ENCODE results near the gene IFIT3. TPM values are rescaled to one million over a fixed set of nuclear protein-coding genes. Genes with fewer than 3 reads are reported as not detected.
A peak's percentile ranks its signal among the peaks of the same experiment; 100 is the strongest.

The IFIT3 gene
- total and polyA plus RNA-seq, 10 donors: 7.7 to 44.5 (median 24.6) TPM

- H3K4me3 ChIP-seq: no peak overlapping the region
- no peaks in the 10 kb centered on the region for H3K9me3 ChIP-seq
- H3K27me3 ChIP-seq (replicated peaks in 1 of 7): no peaks in the 10 kb centered on the region
- H3K36me3 ChIP-seq: peaks cover 0 to 56% (median 23%) of the 10 kb centered on the region in 6 donors
- intact Hi-C loops (cut with DNase I; ENCODE audit: low total_unique reads): no loop called here
- no peak for DNase-seq
- 86 to 96% (median 90%) methylated on average over 3 of the region's 3 CpGs for WGBS, 5 donors
- no peak overlapping the region for H3K27ac ChIP-seq
- peaks cover 3 to 25% (median 15%) of the 10 kb centered on the region in 6 donors for H3K4me1 ChIP-seq
- TF ChIP-seq POLR2A (IDR thresholded peaks at IDR 0.05): no peak
- TF ChIP-seq, protein P1, sequence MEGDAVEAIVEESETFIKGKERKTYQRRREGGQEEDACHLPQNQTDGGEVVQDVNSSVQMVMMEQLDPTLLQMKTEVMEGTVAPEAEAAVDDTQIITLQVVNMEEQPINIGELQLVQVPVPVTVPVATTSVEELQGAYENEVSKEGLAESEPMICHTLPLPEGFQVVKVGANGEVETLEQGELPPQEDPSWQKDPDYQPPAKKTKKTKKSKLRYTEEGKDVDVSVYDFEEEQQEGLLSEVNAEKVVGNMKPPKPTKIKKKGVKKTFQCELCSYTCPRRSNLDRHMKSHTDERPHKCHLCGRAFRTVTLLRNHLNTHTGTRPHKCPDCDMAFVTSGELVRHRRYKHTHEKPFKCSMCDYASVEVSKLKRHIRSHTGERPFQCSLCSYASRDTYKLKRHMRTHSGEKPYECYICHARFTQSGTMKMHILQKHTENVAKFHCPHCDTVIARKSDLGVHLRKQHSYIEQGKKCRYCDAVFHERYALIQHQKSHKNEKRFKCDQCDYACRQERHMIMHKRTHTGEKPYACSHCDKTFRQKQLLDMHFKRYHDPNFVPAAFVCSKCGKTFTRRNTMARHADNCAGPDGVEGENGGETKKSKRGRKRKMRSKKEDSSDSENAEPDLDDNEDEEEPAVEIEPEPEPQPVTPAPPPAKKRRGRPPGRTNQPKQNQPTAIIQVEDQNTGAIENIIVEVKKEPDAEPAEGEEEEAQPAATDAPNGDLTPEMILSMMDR (IDR thresholded peaks at IDR 0.05 in 8 of 11, conservative IDR thresholded peaks at IDR 0.05 in 3 of 11): no peak
- no peak for TF ChIP-seq POLR2AphosphoS5 (IDR thresholded peaks at IDR 0.05)
Observed at GRCh38 chr10:89341649-89342048, 13.9 kb downstream of the IFIT3 start.

DNA sequence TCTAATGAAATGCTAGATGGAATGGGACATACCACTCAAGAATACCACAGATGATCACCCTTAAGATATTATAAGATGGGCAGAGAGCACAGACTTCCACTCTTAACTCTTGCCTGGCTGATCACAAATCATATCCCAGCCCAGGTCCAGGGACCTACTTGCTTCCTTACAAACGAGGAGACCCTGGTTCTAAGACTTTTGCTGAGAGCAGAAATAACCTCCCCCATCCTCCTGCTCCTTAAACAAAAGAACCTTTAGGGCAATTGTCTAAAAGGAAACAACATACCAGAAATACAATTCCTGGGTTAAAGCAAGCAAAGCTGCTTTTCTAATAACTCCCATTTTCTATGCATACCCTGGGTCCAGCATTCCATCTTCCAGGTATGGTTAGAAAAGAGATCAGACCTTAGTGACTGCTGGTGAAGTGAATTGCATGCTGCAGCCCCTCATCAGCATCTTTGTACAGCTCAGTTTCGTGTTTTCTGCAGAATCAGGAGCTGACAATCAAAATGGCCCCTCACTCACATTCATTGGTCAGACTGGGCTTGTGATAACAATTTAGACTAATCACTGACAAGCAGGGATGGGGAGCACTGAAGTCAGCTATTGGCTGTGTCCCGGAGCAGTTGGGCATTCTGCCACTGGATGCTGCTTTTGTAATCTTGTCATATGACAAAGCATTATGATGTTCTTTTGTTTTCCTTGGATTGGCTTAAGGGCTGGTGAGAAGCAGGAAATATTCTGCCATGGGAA, 14.6 kb downstream of the IFIT3 start:
- H3K36me3 ChIP-seq: peaks cover 0 to 48% (median 22%) of the 10 kb centered on the region in 6 donors
- H3K27me3 ChIP-seq (replicated peaks in 1 of 7): no peaks in the 10 kb centered on the region
- TF ChIP-seq POLR2A (IDR thresholded peaks at IDR 0.05) (no peak), POLR2AphosphoS5 (IDR thresholded peaks at IDR 0.05) (no peak)
- TF ChIP-seq, protein P1 (IDR thresholded peaks at IDR 0.05 in 8 of 11, conservative IDR thresholded peaks at IDR 0.05 in 3 of 11): no peak
- DNase-seq: no peak
- no peaks in the 10 kb centered on the region for H3K9me3 ChIP-seq
- no peak overlapping the region for H3K4me3 ChIP-seq
- H3K4me1 ChIP-seq: peaks cover 10 to 25% (median 18%) of the 10 kb centered on the region in 6 donors
- intact Hi-C loops (cut with DNase I; ENCODE audit: low total_unique reads): no loop called here
- no peak overlapping the region for H3K27ac ChIP-seq
- whole genome bisulfite sequencing, 5 donors: 71 to 82% (median 77%) methylated on average over 3 of the region's 3 CpGs

GRCh38 chr10:89343089-89343767, 15.4 kb downstream of the IFIT3 start:
- no peaks in the 10 kb centered on the region for H3K27me3 ChIP-seq (replicated peaks in 1 of 7)
- 83 to 89% (median 87%) methylated on average over 5 of the region's 5 CpGs for WGBS, 5 donors
- intact Hi-C loops (cut with DNase I; ENCODE audit: low total_unique reads): no loop called here
- peak overlapping the region in 1 of 8 donors; percentile 34 for H3K27ac ChIP-seq
- DNase-seq: no peak
- TF ChIP-seq POLR2A (IDR thresholded peaks at IDR 0.05) (no peak), POLR2AphosphoS5 (IDR thresholded peaks at IDR 0.05) (no peak)
- TF ChIP-seq, protein P1 (IDR thresholded peaks at IDR 0.05 in 8 of 11, conservative IDR thresholded peaks at IDR 0.05 in 3 of 11): no peak
- no peak overlapping the region for H3K4me3 ChIP-seq
- no peaks in the 10 kb centered on the region for H3K9me3 ChIP-seq
- peaks cover 0 to 40% (median 17%) of the 10 kb centered on the region in 6 donors for H3K36me3 ChIP-seq
- peaks cover 12 to 28% (median 26%) of the 10 kb centered on the region in 6 donors for H3K4me1 ChIP-seq

GRCh38 chr10:89344156-89344555, 16.4 kb downstream of the IFIT3 start:
- no peak for DNase-seq
- Histone ChIP-seq H3K36me3 (peaks cover 0 to 31% (median 11%) of the 10 kb centered on the region in 6 donors), H3K9me3 (no peaks in the 10 kb centered on the region), H3K4me1 (peaks cover 16 to 37% (median 33%) of the 10 kb centered on the region in 6 donors), H3K4me3 (no peak overlapping the region), H3K27me3 (replicated peaks in 1 of 7) (no peaks in the 10 kb centered on the region), H3K27ac (no peak overlapping the region)
- intact Hi-C loops (cut with DNase I; ENCODE audit: low total_unique reads): no loop called here
- 77 to 90% (median 87%) methylated on average over 2 of the region's 2 CpGs for WGBS, 5 donors
- TF ChIP-seq, protein P1 (IDR thresholded peaks at IDR 0.05 in 8 of 11, conservative IDR thresholded peaks at IDR 0.05 in 3 of 11): no peak
- no peak for TF ChIP-seq POLR2AphosphoS5 (IDR thresholded peaks at IDR 0.05)
- TF ChIP-seq POLR2A (IDR thresholded peaks at IDR 0.05): no peak
